GM11168 (cell line): Measurements from ENCODE around the gene PIP4K2A.

Experiments
- in situ Hi-C: fragments of 300-500 bp; cut with MboI; formaldehyde crosslinking; loops from one replicate; pipeline ENCODE4 v1.12.0; 2022; ENCODE audit warnings: low sequenced_read_pairs; ENCODE audit not compliant: unreplicated experiment

Gene PIP4K2A

GRCh38 chr10:22625516-22626290 lies 88.7 kb downstream of the PIP4K2A start:
- in situ Hi-C loops: no loop called here

- in situ Hi-C loops: no loop called here
These were observed 90.1 kb downstream of the PIP4K2A start for GRCh38 chr10:22624287-22624738.

- in situ Hi-C loops: no loop called here
These were observed 90.6 kb downstream of the PIP4K2A start for GRCh38 chr10:22623633-22624253.

- in situ Hi-C loops: no loop called here
These were observed 92.1 kb downstream of the PIP4K2A start for GRCh38 chr10:22622242-22622806.

- in situ Hi-C loops: no loop called here
These were observed 92.7 kb downstream of the PIP4K2A start for GRCh38 chr10:22621726-22622125.

GRCh38 chr10:22620929-22621328 lies 93.4 kb downstream of the PIP4K2A start:
- in situ Hi-C loops: no loop called here

- in situ Hi-C loops: no loop called here
These were observed 94.1 kb downstream of the PIP4K2A start for GRCh38 chr10:22620140-22620857.

- in situ Hi-C loops: no loop called here
These were observed 95.3 kb downstream of the PIP4K2A start for GRCh38 chr10:22619101-22619500.

- in situ Hi-C loops: no loop called here
These were observed 96.1 kb downstream of the PIP4K2A start for GRCh38 chr10:22618078-22618785.

GRCh38 chr10:22617516-22617915 lies 96.9 kb downstream of the PIP4K2A start:
- in situ Hi-C loops: no loop called here

- in situ Hi-C loops: no loop called here
These were observed 97.3 kb downstream of the PIP4K2A start for GRCh38 chr10:22617051-22617450.

- in situ Hi-C loops: no loop called here
These were observed 98.4 kb downstream of the PIP4K2A start for GRCh38 chr10:22615819-22616499.

- in situ Hi-C loops: no loop called here
These were observed 99.3 kb downstream of the PIP4K2A start for GRCh38 chr10:22615101-22615500.

- in situ Hi-C loops: no loop called here
These were observed 101.4 kb downstream of the PIP4K2A start for GRCh38 chr10:22613011-22613410.

GRCh38 chr10:22612318-22612717 lies 102.1 kb downstream of the PIP4K2A start:
- in situ Hi-C loops: no loop called here

GRCh38 chr10:22611425-22612115 lies 102.8 kb downstream of the PIP4K2A start:
- in situ Hi-C loops: no loop called here

GRCh38 chr10:22610610-22611009 lies 103.8 kb downstream of the PIP4K2A start:
- in situ Hi-C loops: no loop called here

GRCh38 chr10:22609719-22610465 lies 104.5 kb downstream of the PIP4K2A start:
- in situ Hi-C loops: no loop called here
